ENCODE results near the gene AGAP1. TPM values are rescaled to one million over a fixed set of nuclear protein-coding genes. Genes with fewer than 3 reads are reported as not detected.

The AGAP1 gene
- under 1 TPM; 0.89 to 0.97 TPM for total RNA-seq

GRCh38 chr2:235493775-235494715 is at the start of gene AGAP1:
AGAP1 (plus strand) TSS chr2:235494043.
- no peaks in the 10 kb centered on the region for H3K9me3 Mint-ChIP-seq
- H3K4me1 Mint-ChIP-seq = peaks cover 8% of the 10 kb centered on the region
- POLR2A ChIA-PET = interaction anchor here (0.5 kb wide), 1 partner anchor 321 kb away, joined by 3 read pairs; no protein-coding TSS in a partner anchor
- CTCF ChIA-PET = no interaction called here
- H3K27ac Mint-ChIP-seq = no peak within 1 kb of the TSS
- DNase-seq = no peak
- H3K4me3 Mint-ChIP-seq = peak within 1 kb of the TSS; percentile 75
- H3K36me3 Mint-ChIP-seq (ENCODE audit: low read depth) = no peaks in the 10 kb centered on the region
- H3K27me3 Mint-ChIP-seq = peaks cover 57% of the 10 kb centered on the region

GRCh38 chr2:235444101-235444597 is 49.7 kb upstream of the AGAP1 start:
- no peaks in the 10 kb centered on the region for H3K4me1 Mint-ChIP-seq
- H3K36me3 Mint-ChIP-seq (ENCODE audit: low read depth) = no peaks in the 10 kb centered on the region
- H3K27me3 Mint-ChIP-seq = no peaks in the 10 kb centered on the region
- DNase-seq = no peak
- ChIA-PET POLR2A (no interaction called here), CTCF (no interaction called here)
- H3K27ac Mint-ChIP-seq = no peak overlapping the region
- no peaks in the 10 kb centered on the region for H3K9me3 Mint-ChIP-seq
- no peak overlapping the region for H3K4me3 Mint-ChIP-seq

- H3K27me3 Mint-ChIP-seq = no peaks in the 10 kb centered on the region
- no peaks in the 10 kb centered on the region for H3K36me3 Mint-ChIP-seq (ENCODE audit: low read depth)
- H3K27ac Mint-ChIP-seq = no peak overlapping the region
- DNase-seq = no peak
- no peaks in the 10 kb centered on the region for H3K4me1 Mint-ChIP-seq
- no peak overlapping the region for H3K4me3 Mint-ChIP-seq
- ChIA-PET CTCF (no interaction called here), POLR2A (no interaction called here)
- H3K9me3 Mint-ChIP-seq = no peaks in the 10 kb centered on the region
These were observed 48.7 kb upstream of the AGAP1 start for GRCh38 chr2:235445116-235445515.

- POLR2A ChIA-PET = no interaction called here
- CTCF ChIA-PET = no interaction called here
- H3K9me3 Mint-ChIP-seq = no peaks in the 10 kb centered on the region
These were observed 47.8 kb upstream of the AGAP1 start for GRCh38 chr2:235446082-235446481.

GRCh38 chr2:235447210-235447609 is 46.6 kb upstream of the AGAP1 start:
- no peaks in the 10 kb centered on the region for H3K27me3 Mint-ChIP-seq
- ChIA-PET CTCF (no interaction called here), POLR2A (no interaction called here)
- H3K4me1 Mint-ChIP-seq = no peaks in the 10 kb centered on the region
- no peak overlapping the region for H3K4me3 Mint-ChIP-seq
- no peak overlapping the region for H3K27ac Mint-ChIP-seq
- H3K9me3 Mint-ChIP-seq = no peaks in the 10 kb centered on the region
- no peak for DNase-seq
- H3K36me3 Mint-ChIP-seq (ENCODE audit: low read depth) = no peaks in the 10 kb centered on the region

More at GRCh38 chr2:235446082-235446481, 47.8 kb upstream of the AGAP1 start:
- Mint-ChIP-seq H3K27me3 (no peaks in the 10 kb centered on the region), H3K36me3 (ENCODE audit: low read depth) (no peaks in the 10 kb centered on the region), H3K4me3 (no peak overlapping the region), H3K4me1 (no peaks in the 10 kb centered on the region), H3K27ac (no peak overlapping the region)
- DNase-seq = no peak

GRCh38 chr2:235449568-235449967 is 44.3 kb upstream of the AGAP1 start:
- ChIA-PET CTCF (no interaction called here), POLR2A (no interaction called here)
- no peak for DNase-seq
- Mint-ChIP-seq H3K27ac (no peak overlapping the region), H3K4me1 (no peaks in the 10 kb centered on the region), H3K27me3 (no peaks in the 10 kb centered on the region), H3K9me3 (no peaks in the 10 kb centered on the region), H3K4me3 (no peak overlapping the region), H3K36me3 (ENCODE audit: low read depth) (no peaks in the 10 kb centered on the region)

GRCh38 chr2:235453605-235454151 is 40.2 kb upstream of the AGAP1 start:
- Mint-ChIP-seq H3K27me3 (no peaks in the 10 kb centered on the region), H3K27ac (no peak overlapping the region), H3K4me1 (no peaks in the 10 kb centered on the region), H3K4me3 (no peak overlapping the region), H3K36me3 (ENCODE audit: low read depth) (no peaks in the 10 kb centered on the region), H3K9me3 (no peaks in the 10 kb centered on the region)
- ChIA-PET POLR2A (no interaction called here), CTCF (no interaction called here)
- no peak for DNase-seq

- Mint-ChIP-seq H3K4me1 (no peaks in the 10 kb centered on the region), H3K27ac (no peak overlapping the region)
- POLR2A ChIA-PET = no interaction called here
These were observed 35.0 kb upstream of the AGAP1 start for GRCh38 chr2:235458839-235459273.

GRCh38 chr2:235460548-235461047 is 33.2 kb upstream of the AGAP1 start:
- Mint-ChIP-seq H3K27me3 (no peaks in the 10 kb centered on the region), H3K4me3 (no peak overlapping the region), H3K4me1 (no peaks in the 10 kb centered on the region), H3K27ac (no peak overlapping the region), H3K9me3 (no peaks in the 10 kb centered on the region), H3K36me3 (ENCODE audit: low read depth) (no peaks in the 10 kb centered on the region)
- no peak for DNase-seq
- CTCF ChIA-PET = no interaction called here
- POLR2A ChIA-PET = no interaction called here

More at GRCh38 chr2:235458839-235459273, 35.0 kb upstream of the AGAP1 start:
- Mint-ChIP-seq H3K27me3 (no peaks in the 10 kb centered on the region), H3K36me3 (ENCODE audit: low read depth) (no peaks in the 10 kb centered on the region), H3K4me3 (no peak overlapping the region), H3K9me3 (no peaks in the 10 kb centered on the region)
- DNase-seq = no peak
- CTCF ChIA-PET = interaction anchor here (0.7 kb wide), 1 partner anchor 21 kb away, joined by 3 read pairs; no protein-coding TSS in a partner anchor

GRCh38 chr2:235461763-235462414 is 32.0 kb upstream of the AGAP1 start:
- Mint-ChIP-seq H3K36me3 (ENCODE audit: low read depth) (no peaks in the 10 kb centered on the region), H3K27me3 (no peaks in the 10 kb centered on the region), H3K4me3 (no peak overlapping the region), H3K27ac (no peak overlapping the region), H3K4me1 (no peaks in the 10 kb centered on the region), H3K9me3 (no peaks in the 10 kb centered on the region)
- ChIA-PET POLR2A (no interaction called here), CTCF (no interaction called here)
- no peak for DNase-seq

- Mint-ChIP-seq H3K4me1 (no peaks in the 10 kb centered on the region), H3K9me3 (no peaks in the 10 kb centered on the region), H3K27ac (no peak overlapping the region), H3K36me3 (ENCODE audit: low read depth) (no peaks in the 10 kb centered on the region), H3K4me3 (no peak overlapping the region), H3K27me3 (no peaks in the 10 kb centered on the region)
- no peak for DNase-seq
- ChIA-PET POLR2A (no interaction called here), CTCF (no interaction called here)
These were observed 31.4 kb upstream of the AGAP1 start for GRCh38 chr2:235462415-235462790.

GRCh38 chr2:235463893-235464292 is 29.9 kb upstream of the AGAP1 start:
- POLR2A ChIA-PET = no interaction called here
- Mint-ChIP-seq H3K27me3 (no peaks in the 10 kb centered on the region), H3K4me3 (no peak overlapping the region), H3K36me3 (ENCODE audit: low read depth) (no peaks in the 10 kb centered on the region), H3K4me1 (no peaks in the 10 kb centered on the region), H3K9me3 (no peaks in the 10 kb centered on the region), H3K27ac (no peak overlapping the region)
- DNase-seq = no peak
- CTCF ChIA-PET = interaction anchor here (0.6 kb wide), 1 partner anchor 42 kb away, joined by 3 read pairs; no protein-coding TSS in a partner anchor

GRCh38 chr2:235467588-235467987 is 26.3 kb upstream of the AGAP1 start:
- Mint-ChIP-seq H3K27ac (no peak overlapping the region), H3K4me3 (no peak overlapping the region), H3K36me3 (ENCODE audit: low read depth) (no peaks in the 10 kb centered on the region), H3K9me3 (no peaks in the 10 kb centered on the region), H3K27me3 (no peaks in the 10 kb centered on the region), H3K4me1 (no peaks in the 10 kb centered on the region)
- no peak for DNase-seq
- ChIA-PET CTCF (interaction anchor here (0.6 kb wide), 1 partner anchor 10 kb away, joined by 3 read pairs; no protein-coding TSS in a partner anchor), POLR2A (no interaction called here)
